Measurements from ENCODE around the gene ANKRD33B.
"Not testable (repeated sequence)": the region's sequence is repeated elsewhere in the genome, so short reads cannot be mapped to it uniquely, and the experiment has no call there.

Gene ANKRD33B

GRCh38 chr5:10538103-10538788, 25.6 kb upstream of the ANKRD33B start:
- DNase-seq: no peak

- no peak for DNase-seq
Observed at GRCh38 chr5:10538789-10539686, 24.8 kb upstream of the ANKRD33B start.

- DNase-seq: no peak
Observed at GRCh38 chr5:10539687-10539998, 24.2 kb upstream of the ANKRD33B start.

GRCh38 chr5:10540036-10540544, 23.8 kb upstream of the ANKRD33B start:
- DNase-seq: no peak

- DNase-seq: no peak
Observed at GRCh38 chr5:10540951-10541646, 22.8 kb upstream of the ANKRD33B start.

GRCh38 chr5:10542055-10542550, 21.8 kb upstream of the ANKRD33B start:
- DNase-seq: no peak

GRCh38 chr5:10543585-10544040, 20.3 kb upstream of the ANKRD33B start:
- no peak for DNase-seq

GRCh38 chr5:10545084-10545483, 18.8 kb upstream of the ANKRD33B start:
- no peak for DNase-seq

- DNase-seq: no peak
Observed at GRCh38 chr5:10546186-10546585, 17.7 kb upstream of the ANKRD33B start.

GRCh38 chr5:10548418-10549122, 15.3 kb upstream of the ANKRD33B start:
- DNase-seq: no peak

GRCh38 chr5:10549123-10549514, 14.8 kb upstream of the ANKRD33B start:
- DNase-seq: not testable (repeated sequence)

- DNase-seq: no peak
Observed at GRCh38 chr5:10550222-10550995, 13.5 kb upstream of the ANKRD33B start.

GRCh38 chr5:10551782-10552138, 12.1 kb upstream of the ANKRD33B start:
- DNase-seq: no peak

- no peak for DNase-seq
Observed at GRCh38 chr5:10552183-10553143, 11.4 kb upstream of the ANKRD33B start.

- no peak for DNase-seq
Observed at GRCh38 chr5:10553476-10553875, 10.4 kb upstream of the ANKRD33B start.

- no peak for DNase-seq
Observed at GRCh38 chr5:10555277-10555684, 8.6 kb upstream of the ANKRD33B start.

GRCh38 chr5:10556289-10556807, 7.5 kb upstream of the ANKRD33B start:
- DNase-seq: no peak

- no peak for DNase-seq
Observed at GRCh38 chr5:10556893-10557746, 6.8 kb upstream of the ANKRD33B start.

- DNase-seq: no peak
Observed at GRCh38 chr5:10559151-10559550, 4.7 kb upstream of the ANKRD33B start.
